Posterior vena cava (tissue), 2 donors: ENCODE measurements around the gene NR2F1. TPM values are rescaled to one million over a fixed set of nuclear protein-coding genes. Genes with fewer than 3 reads are reported as not detected.

Experiments used
- DNase-seq: peaks from one replicate; pipeline ENCODE4 v3.0.0-alpha.2; 2020; ENCODE audit warnings: low spot score
- intact Hi-C, 2 donors: fragments of 100-400 bp; cut with DNase I; formaldehyde crosslinking; loops; one replicate each; pipeline versions ENCODE4 v1.14.1 to v1.14.2; 2022 to 2023
- total RNA-seq, 2 donors: library from RNA; stranded (reverse); fragmentation: NEBNext Ultra II Directional; extraction: Animal tissue kit (Norgen Biotek cat#: 25700); gene quantifications; one replicate each; pipeline ENCODE4 v1.2.1, GENCODE V29; 2021
- donor health status: DM: yes; HTN: yes; CAD: no.
- donor health status: DM: yes; HTN: yes; CAD: no.

Gene NR2F1
- total RNA-seq, 2 donors from 2014 or later, result 31.5 to 41.7 TPM

DNA sequence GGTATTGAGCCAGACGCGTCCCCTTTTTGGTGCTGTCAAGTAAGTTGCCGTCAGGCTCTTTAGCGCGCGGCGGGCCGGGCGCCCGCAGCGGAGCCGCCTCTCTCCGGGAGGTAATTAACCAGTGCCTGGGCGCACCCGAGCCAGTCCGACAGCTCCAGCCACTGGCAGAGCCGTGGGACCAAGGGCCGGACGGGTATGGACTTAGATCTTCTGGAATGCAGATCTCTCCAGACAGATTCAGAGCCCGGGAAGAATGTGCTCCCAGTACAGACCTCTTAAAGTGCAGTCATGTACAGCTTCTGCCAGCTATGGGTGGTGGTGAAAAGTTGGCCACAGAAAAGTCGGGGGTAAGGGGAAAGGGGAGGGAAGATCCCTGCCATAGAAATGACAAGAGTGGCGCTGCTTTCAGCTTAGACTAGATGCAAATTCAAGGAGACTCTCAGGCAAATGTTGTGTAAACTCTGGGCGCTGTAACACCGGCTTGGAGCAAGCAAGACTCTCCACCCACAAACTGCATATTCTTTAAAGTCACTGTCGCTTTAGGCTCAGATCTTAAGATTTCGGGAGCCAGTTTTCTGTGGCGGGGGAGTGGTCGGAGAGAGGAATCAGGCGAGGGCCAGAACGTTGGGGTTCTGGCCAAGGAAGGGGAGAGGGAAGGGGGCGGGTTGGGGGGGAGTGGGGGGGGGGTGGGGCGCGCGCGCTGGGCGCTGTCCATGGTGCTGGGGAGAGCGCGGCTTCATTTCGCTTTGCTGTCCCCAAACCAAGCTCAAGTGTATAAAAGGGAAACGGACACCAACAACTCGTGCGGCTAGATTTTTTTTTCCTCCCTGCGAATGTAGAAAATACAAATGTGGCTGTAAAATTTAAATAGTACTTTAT is 29.2 kb downstream of the NR2F1 start:
- intact Hi-C loops, result no loop called here
- DNase-seq, result no peak

DNA sequence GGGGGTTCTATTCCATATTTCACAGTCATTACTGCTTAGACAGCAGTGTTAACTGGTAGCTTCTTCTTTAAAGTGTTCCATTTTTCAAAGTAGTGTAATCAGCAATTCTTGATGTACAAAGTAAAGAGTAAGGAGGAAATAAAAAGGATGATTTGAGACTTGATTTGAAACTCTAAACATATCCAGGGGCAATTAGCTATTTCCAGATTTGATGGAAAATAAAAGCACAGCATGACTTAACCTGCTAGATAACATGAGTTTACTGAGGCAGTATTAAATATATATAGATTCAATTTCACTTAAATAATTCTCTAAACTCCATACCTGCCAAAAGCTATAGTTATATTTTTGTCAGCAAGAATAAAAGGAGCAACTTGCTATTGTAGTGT is 29.8 kb downstream of the NR2F1 start:
- intact Hi-C loops, result no loop called here
- no peak for DNase-seq

DNA sequence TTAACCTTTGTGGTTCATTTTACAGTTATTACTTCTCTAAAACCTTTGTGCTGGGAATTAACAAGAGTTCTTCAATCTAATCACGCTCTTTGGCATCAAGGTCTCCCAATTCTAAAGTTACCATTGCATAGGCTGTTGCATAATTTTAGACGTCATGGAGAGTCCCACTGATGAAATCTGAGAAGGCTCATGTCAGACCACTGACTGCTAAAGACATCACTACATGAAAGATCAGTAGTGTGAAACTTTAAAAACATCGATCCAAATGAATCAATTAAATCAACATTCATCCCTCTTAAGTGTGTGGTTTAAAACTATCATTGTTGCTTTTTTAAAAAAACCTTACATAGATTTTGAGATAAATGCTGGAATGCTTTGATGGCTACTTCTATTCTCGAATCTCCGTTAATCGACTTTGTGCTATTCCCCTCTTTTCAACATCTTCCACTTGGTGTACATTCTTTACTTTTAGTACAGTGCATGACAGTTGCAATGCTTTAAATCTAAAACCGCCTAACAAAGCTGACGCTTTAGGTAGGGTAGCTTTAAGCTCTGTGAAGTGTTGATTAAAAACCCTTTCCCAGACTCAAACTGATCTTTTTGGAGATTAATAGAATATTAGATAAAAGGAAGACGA is 33.6 kb downstream of the NR2F1 start:
- no peak for DNase-seq
- intact Hi-C loops, result no loop called here

DNA sequence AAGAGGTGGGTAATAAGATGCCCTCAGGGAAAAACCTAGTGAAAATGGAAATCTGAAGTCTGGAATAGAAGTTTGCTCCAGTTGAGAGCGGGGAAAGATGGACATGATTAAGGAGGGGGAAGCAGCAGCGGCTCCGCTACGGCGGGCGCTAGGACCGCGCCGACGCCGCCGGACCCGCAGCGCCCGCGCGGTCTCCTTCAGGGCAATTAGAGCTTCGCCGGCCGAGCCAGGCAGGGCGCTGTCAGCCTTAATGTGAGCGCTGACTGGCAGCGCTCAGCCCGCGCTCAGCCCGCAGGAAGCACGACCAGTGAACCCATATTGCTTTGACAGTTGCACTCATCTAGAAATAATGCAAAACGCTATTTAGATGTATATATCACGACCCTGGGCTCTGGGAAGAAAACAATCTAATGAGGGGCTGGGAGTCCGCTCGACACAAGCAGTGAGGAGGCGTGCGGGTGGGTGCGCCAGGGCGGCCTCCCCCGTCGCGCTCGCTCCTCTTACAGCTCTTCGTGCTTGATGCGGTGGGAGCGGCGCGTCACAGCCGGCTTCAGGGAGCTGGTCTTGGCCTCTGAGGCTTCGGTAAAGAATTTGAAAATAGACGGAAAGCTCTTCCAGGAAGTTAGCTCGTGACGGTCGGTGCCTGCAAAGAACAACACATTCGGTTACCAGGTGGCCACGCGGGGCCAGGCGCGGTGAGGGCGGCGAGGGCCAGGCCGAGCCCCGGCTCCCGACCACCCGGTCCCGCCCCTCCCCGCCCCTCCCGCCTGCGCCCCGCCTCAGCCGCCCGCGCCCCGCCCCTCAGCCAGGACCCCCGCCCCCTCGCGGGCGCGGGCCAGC is 37.7 kb downstream of the NR2F1 start:
- intact Hi-C loops, result no loop called here
- peak; percentile 92 for DNase-seq

GRCh38 chr5:93621327-93621798 is 38.3 kb downstream of the NR2F1 start:
- peak; percentile 93 for DNase-seq
- intact Hi-C loops, result no loop called here

DNA sequence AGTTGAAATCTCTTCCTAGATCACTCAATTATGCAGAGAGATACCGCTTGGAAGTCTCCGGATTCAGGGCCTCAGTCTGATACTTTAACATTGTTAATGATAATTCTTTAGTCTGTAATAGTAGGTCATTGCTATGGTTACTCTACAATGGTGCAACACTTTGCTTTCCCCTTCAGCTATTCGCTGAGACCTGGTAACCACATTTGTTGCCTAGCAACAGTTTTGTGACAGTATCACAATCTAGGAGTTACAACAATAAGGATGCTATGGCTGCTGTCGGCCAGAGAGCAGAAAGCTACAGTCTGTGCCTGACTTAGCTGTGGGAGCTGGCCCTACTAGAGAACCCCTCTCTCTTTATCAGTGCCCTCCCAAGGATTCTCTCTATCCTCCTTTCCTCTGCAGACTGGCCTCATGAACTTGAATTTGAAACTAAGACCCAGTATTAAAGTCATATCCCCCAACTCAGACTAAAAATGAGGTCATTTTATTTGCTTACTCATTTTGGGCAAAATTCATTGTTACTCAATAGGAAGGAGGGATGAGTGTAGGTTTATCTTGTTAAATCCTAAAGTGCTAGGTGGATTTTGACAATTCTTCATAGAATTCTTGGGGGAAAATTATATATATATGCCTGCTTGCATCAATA is 39.3 kb downstream of the NR2F1 start:
- intact Hi-C loops, result no loop called here
- no peak for DNase-seq

- DNase-seq, result no peak
- intact Hi-C loops, result no loop called here
Observed at GRCh38 chr5:93623153-93623552, 40.1 kb downstream of the NR2F1 start.

GRCh38 chr5:93626801-93627200 is 43.8 kb downstream of the NR2F1 start:
- DNase-seq, result no peak
- intact Hi-C loops, result no loop called here

DNA sequence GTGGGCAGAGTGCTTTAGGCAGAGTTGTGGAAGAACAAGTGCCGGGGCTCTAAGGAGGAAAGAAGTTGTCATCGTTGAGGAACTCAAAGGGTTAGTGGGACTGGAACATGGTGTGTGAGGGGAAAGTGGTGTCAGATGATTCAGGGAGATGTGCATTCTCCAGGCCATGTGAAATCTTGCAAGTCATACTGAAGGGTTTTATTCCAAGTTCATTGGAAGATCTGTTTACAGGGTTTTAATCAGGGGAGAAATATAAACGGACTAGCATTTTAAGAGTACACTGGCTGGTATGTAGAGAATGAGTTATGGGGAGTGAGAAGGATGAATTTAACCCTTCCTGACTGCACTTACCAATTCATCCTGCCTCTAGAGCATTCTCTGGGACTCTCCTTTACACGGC is 49.3 kb downstream of the NR2F1 start:
- DNase-seq, result no peak

GRCh38 chr5:93635991-93636390 is 53.0 kb downstream of the NR2F1 start:
- DNase-seq, result no peak
- intact Hi-C loops, result no loop called here

More for the DNA sequence above, 49.3 kb downstream of the NR2F1 start:
- intact Hi-C loops, result no loop called here

- DNase-seq, result no peak
- intact Hi-C loops, result no loop called here
Observed at GRCh38 chr5:93636837-93637236, 53.8 kb downstream of the NR2F1 start.

DNA sequence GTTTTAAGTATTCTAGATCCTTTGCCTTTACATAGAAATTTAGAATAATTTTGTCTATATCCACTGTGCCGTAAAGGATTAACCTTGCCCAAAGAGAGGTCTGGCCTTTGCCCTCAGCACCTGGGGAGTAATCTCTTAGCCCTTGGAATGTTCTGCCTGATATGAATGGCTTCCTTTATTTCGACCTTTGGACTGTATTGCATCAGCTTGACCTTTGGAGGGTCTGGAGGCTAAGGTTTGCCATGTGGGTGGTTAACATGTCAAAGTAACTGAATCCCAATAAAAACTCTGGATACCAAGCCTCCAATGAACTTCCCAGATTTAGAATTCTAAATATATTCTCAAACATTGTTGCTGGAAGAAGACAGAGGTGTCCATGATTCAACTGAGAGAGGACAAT is 54.7 kb downstream of the NR2F1 start:
- intact Hi-C loops, result no loop called here
- DNase-seq, result no peak

DNA sequence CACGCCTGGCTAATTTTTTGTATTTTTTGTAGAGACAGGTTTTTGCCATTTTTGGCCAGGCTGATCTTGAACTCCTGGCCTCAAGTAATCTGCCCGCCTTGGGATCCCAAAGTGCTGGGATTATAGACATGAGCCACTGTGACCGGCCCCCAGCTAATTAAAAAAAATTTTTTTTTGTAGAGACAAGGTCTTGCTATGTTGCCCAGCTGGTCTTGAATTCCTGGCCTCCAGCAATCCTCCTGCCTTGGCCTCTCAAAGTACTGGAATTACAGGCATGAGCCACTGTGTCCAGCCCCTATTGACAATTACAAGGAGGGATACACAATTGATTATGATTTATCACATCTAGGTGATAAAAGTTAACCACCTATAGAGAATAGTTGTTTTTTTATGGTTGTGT is 59.5 kb downstream of the NR2F1 start:
- no peak for DNase-seq
- intact Hi-C loops, result loop anchor here in 1 of 2 donors (5.0 kb wide), 1 partner anchor 900 kb away; no protein-coding TSS in a partner anchor

Other genes starting within 250 kb of the NR2F1 start
- 10 to 100 TPM; 19.7 to 25.6 TPM for gene NR2F1-AS1, start 2.0 kb upstream of the NR2F1 start, total RNA-seq
- 1 to 10 TPM; 2.0 to 2.4 TPM for gene POU5F2, start 158.4 kb downstream of the NR2F1 start, total RNA-seq